Measurements from ENCODE around the gene SMIM13.

Gene SMIM13

GRCh38 chr6:11161031-11161956, 67.7 kb downstream of the SMIM13 start:
- no peak for DNase-seq

GRCh38 chr6:11162262-11162661, 68.6 kb downstream of the SMIM13 start:
- no peak for DNase-seq

GRCh38 chr6:11163932-11164331, 70.3 kb downstream of the SMIM13 start:
- no peak for DNase-seq

DNA sequence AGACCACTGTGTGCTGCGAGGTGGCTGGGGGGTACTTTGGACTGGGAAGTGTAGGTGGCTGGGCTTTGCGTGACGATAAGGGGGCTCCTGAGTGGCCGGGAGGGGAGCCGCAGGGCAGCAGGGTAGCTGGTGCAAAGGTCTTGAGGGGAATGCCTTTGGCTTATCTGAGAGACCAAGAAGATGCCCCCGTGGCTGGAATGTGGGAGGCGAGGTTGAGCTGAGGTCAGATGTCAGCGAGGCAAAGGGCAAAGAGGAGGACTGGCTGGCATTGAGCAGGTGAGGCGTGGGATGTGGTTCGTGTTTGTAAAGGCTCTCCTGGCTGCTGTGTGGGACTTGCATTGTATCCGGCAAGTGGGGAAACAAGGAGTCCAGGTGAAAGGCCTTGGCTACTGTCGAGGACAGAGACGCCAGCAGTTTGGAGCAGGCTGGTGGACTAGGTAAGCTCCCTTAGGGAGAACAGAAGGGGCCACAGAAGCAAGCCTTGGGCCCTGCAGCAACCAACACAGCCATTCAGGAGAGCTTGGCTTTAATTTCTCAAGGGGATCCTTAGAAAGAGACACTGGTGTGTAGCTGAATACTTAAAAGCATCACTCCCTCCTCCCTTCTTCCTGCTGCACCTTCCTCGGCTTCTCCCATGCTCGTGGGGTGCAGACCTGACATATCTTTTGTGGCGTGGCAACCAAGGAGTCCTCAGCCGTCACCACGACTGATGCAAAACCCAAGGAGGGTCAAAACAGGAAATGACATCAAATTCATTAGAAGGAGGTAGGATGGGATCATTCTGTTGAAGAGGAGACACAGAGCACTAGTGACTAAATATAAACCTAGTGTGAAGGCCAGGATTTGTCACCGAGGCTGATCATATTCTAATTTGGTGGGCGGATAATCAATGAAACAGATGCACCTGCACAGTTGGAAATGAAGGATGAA, 71.3 kb downstream of the SMIM13 start:
- no peak for DNase-seq

DNA sequence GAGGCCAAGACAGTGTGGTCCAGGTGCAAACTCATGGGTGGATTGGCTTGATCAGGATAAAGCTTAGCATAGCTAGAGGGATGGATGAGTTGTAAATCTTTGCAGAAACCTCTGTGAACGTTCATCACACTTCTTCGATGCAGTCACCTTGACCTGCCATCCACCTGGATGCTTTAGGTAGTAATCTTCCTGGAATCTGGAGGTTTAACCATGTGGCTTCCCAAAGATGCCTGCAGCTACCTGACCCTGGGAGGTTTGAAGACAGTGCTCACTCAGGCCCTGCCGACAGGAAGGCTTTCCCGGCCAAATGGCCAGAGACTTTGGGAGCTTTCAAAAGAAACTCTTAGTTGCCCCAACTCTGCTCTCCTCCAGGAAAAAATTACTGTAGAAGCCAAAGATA, 73.3 kb downstream of the SMIM13 start:
- no peak for DNase-seq

DNA sequence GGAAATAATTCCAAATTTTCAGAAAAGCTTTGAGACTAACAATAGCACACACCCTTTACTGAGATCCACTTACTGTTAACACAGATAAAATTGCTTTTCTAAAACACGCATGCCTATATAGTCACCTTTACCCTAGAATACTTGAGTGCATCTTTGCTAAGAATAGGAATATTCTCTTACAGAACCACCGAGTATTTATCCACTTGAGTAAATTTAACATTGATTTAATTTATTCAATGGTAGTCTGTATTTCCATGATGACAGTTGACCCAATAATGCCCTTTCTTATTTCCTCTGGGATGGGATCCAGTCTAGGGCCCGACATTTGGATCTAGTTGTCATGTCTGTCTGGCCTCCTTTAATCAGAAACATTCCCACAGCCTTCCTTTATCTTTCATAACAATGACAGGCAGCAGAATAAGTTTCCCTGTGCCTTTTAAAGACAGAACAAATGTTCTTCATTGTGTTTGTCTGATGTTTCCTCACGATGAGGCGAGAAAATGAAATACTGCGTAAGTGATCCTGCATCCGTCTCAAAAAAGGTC, 74.5 kb downstream of the SMIM13 start:
- DNase-seq, result no peak

DNA sequence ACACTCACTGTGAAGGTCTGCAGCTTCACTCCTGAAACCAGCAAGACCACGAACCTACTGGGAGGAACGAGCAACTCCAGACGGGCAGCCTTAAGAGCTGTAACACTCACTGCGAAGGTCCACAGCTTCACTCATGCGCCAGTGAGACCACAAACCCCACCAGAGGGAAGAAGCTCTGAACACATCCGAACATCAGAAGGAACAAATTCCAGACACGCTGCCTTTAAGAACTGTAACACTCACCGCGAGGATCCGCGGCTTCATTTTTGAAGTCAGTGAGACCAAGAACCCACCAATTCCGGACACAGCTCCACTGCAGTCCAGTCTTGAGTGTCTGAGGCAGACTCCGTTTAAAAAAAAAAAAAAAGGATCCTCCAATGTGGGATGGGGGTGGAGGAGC, 78.3 kb downstream of the SMIM13 start:
- DNase-seq, result no peak

DNA sequence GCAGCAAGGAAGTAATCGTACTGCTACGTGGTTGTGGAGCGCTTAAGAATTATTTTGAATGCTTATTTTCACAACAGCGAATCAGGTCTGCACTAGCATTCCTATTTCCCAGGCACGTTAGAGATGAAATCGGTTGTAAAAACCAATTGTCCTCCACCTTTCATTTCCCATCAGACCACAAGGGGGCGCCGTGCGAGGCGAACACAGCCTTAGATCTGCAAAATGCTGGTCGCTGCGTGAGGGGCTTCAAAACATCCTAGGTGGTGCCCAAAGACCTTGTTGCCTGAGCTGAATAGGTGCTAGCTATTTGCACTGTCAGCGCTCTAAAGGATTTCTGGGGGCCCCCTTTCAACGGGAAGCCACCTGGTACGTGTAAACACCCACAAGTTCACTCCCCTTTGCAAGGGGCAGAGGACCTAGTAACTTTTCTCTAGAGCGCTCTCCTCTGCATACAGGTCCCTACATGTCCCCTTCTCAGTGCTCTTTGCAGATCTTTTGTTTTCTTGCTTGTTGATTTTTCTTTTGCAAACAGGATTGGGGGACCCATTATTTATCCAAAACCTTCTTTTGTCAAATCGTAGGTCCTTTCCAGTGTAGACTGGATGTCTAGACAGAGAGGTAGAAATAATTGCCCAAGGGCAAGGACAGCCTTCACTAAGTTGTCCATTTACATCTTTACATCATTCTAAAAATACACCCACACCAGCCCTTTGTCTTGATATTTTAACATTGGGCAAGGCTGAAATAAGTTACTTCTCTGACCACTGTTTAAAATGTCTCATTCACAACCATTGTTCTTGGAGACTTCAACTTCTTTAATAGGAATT, 79.1 kb downstream of the SMIM13 start:
- DNase-seq, result no peak

- no peak for DNase-seq
These were observed 80.6 kb downstream of the SMIM13 start for GRCh38 chr6:11174242-11174611.

GRCh38 chr6:11177271-11177670, 83.6 kb downstream of the SMIM13 start:
- no peak for DNase-seq

DNA sequence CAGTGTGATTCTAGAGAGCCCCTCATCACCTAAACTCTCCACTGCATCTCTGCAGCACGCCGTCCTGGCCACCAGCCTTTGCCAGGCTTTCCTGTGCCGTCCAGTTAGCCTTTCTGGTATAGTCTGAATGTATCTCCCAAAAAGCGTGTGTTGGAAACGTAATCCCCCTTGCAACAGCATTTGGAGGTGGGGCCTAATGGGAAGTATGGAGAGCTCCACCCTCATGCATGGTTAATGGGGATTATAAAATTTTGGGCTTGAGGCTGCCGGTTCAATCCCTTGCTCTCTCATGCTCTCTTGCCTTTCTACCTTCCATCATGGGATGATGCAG, 85.4 kb downstream of the SMIM13 start:
- DNase-seq, result no peak

GRCh38 chr6:11179419-11180202, 86.0 kb downstream of the SMIM13 start:
- no peak for DNase-seq

- no peak for DNase-seq
These were observed 88.0 kb downstream of the SMIM13 start for GRCh38 chr6:11181478-11182136.

DNA sequence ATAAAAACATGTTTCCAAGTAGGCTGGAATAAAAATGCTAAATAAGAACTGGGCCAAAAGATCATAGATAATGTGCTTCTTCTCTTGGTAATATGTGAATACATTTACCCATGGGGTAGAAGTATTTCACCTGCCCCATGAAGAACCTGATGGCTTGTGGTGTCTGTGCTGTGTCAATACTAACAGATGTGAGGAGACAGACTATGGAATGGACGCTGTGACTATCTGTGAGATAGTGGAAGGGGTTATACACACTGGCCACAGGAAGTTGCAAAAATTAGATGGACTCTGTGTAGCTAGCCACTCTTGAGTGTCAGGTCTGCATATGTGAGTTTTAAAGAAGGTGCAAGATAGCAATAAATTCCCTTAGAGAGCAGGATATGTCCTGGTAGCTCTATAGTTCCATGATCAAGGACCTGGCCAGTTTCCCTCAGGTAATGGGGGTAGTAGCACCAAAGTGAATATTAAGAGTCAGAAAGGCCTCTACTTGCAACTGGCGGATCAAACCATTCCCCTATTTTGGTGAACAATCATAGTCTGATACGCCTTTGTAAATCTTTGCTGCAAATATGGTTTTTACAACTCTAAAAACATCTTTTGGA, 90.2 kb downstream of the SMIM13 start:
- DNase-seq, result no peak

GRCh38 chr6:11185204-11185842, 91.7 kb downstream of the SMIM13 start:
- DNase-seq, result no peak

DNA sequence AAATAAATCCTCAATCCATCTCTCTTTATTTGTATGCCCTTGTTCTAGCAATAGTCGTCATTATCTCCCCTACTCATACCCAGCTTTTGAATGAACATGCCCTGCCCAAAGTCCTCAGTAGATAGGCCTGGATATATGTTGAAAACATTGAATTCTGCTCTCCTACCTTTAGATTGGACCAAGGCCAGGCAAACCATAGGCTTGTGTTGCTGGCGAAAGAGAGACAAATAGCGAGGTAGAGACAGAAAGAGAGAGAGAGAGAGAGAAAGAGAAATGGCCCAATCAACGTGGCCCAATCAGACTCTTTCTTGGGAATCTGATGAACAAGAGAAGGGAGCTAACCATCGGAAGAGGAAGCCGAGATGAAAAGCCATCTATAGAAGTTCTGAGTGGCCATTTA, 93.7 kb downstream of the SMIM13 start:
- no peak for DNase-seq
